ENCODE data around the gene DENND4C.
"Not testable (repeated sequence)": the region's sequence is repeated elsewhere in the genome, so short reads cannot be mapped to it uniquely, and the experiment has no call there.

DENND4C gene

GRCh38 chr9:19378164-19378563 lies 147.7 kb downstream of the DENND4C start:
- no peak for DNase-seq

GRCh38 chr9:19378647-19379046 lies 148.2 kb downstream of the DENND4C start:
- no peak for DNase-seq

GRCh38 chr9:19379283-19379682 lies 148.8 kb downstream of the DENND4C start:
- no peak for DNase-seq

GRCh38 chr9:19379697-19380046 lies 149.2 kb downstream of the DENND4C start:
- DNase-seq: no peak

GRCh38 chr9:19380826-19381075 lies 150.3 kb downstream of the DENND4C start:
- no peak for DNase-seq

- no peak for DNase-seq
Observed at GRCh38 chr9:19381656-19382055, 151.2 kb downstream of the DENND4C start.

- not testable (repeated sequence) for DNase-seq
Observed at GRCh38 chr9:19385212-19385611, 154.7 kb downstream of the DENND4C start.

- no peak for DNase-seq
Observed at GRCh38 chr9:19385786-19386501, 155.5 kb downstream of the DENND4C start.

GRCh38 chr9:19386502-19387044 lies 156.1 kb downstream of the DENND4C start:
- no peak for DNase-seq

- no peak for DNase-seq
Observed at GRCh38 chr9:19387317-19387716, 156.8 kb downstream of the DENND4C start.

- not testable (repeated sequence) for DNase-seq
Observed at GRCh38 chr9:19389539-19389938, 159.0 kb downstream of the DENND4C start.

- DNase-seq: no peak
Observed at GRCh38 chr9:19397845-19398244, 167.4 kb downstream of the DENND4C start.

GRCh38 chr9:19403231-19403630 lies 172.7 kb downstream of the DENND4C start:
- DNase-seq: not testable (repeated sequence)

- DNase-seq: no peak
Observed at GRCh38 chr9:19404283-19405075, 174.0 kb downstream of the DENND4C start.

GRCh38 chr9:19405771-19406170 lies 175.3 kb downstream of the DENND4C start:
- no peak for DNase-seq

GRCh38 chr9:19408316-19408692 lies 177.8 kb downstream of the DENND4C start:
- DNase-seq: no peak

GRCh38 chr9:19408693-19409400 lies 178.4 kb downstream of the DENND4C start, which contains the start of gene ACER2:
Gene ACER2 (plus strand): TSS chr9:19409009. CDS start chr9:19409085, 76 bp downstream.
- peak; percentile 83 for DNase-seq

GRCh38 chr9:19409401-19410194 lies 179.1 kb downstream of the DENND4C start:
- DNase-seq: peak; percentile 45

- DNase-seq: no peak
Observed at GRCh38 chr9:19410195-19410503, 179.7 kb downstream of the DENND4C start.

- no peak for DNase-seq
Observed at GRCh38 chr9:19410594-19410993, 180.1 kb downstream of the DENND4C start.

- no peak for DNase-seq
Observed at GRCh38 chr9:19411316-19411715, 180.8 kb downstream of the DENND4C start.

- not testable (repeated sequence) for DNase-seq
Observed at GRCh38 chr9:19413456-19413855, 183.0 kb downstream of the DENND4C start.

GRCh38 chr9:19416143-19416542 lies 185.7 kb downstream of the DENND4C start:
- no peak for DNase-seq

All from NCI-H748 treated with DMSO at 0.1 percent for 48 hours (cell line).